Spleen (tissue), 7 donors: ENCODE measurements around the gene RNFT2.

Experiments used
- POLR2AphosphoS5 ChIP-seq, 3 donors: sonication (generic); formaldehyde crosslinking; IDR thresholded peaks; one replicate each; pipeline ENCODE4 v1.5.1; 2017; ENCODE audit warnings: antibody characterized with exemption in 3 of 3
- TF ChIP-seq, protein P1 (sequence below), 11 experiments: fragments of 200-600 bp in 7 of 11; fragments of 450-650 bp in 4 of 11; sonication (generic) in 4 of 11; IDR thresholded peaks in 8 of 11; conservative IDR thresholded peaks in 3 of 11; 1 replicate in 7 of 11; 2 replicates in 4 of 11; pipeline versions ENCODE4 v1.4.0 to v1.8.0; 2016 to 2021; ENCODE audit warnings: antibody characterized with exemption in 11 of 11, inconsistent platforms in 4 of 11, mild to moderate bottlenecking in 1 of 11
- donor health status: DM: no; HTN: no; CAD: no; lungs with moderate emphysema.
- donor health status: DM: no; HTN: no; CAD: no.
- donor health status: DM: no; HTN: no; CAD: no.

DNA sequence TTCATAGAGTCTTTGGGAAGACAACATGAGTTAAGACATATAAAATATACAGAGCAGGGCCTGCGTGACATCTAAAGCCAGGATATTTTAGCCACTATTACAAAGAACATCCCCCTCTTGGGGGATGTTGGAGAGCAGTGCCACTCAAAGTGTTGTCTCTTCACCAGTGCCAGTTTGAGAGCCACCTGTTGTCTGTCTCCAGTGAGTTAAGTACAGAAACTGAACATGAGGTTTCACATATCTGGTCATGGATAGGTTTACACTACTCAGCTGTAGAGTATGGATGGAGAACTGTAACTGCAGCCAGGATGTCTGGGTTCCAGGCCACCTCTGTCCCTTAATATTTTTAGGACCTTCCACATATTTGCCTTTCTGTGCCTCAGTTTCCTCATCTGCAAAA lies 39.1 kb downstream of the RNFT2 start:
- TF ChIP-seq, protein P1, sequence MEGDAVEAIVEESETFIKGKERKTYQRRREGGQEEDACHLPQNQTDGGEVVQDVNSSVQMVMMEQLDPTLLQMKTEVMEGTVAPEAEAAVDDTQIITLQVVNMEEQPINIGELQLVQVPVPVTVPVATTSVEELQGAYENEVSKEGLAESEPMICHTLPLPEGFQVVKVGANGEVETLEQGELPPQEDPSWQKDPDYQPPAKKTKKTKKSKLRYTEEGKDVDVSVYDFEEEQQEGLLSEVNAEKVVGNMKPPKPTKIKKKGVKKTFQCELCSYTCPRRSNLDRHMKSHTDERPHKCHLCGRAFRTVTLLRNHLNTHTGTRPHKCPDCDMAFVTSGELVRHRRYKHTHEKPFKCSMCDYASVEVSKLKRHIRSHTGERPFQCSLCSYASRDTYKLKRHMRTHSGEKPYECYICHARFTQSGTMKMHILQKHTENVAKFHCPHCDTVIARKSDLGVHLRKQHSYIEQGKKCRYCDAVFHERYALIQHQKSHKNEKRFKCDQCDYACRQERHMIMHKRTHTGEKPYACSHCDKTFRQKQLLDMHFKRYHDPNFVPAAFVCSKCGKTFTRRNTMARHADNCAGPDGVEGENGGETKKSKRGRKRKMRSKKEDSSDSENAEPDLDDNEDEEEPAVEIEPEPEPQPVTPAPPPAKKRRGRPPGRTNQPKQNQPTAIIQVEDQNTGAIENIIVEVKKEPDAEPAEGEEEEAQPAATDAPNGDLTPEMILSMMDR (IDR thresholded peaks at IDR 0.05 in 8 of 11, conservative IDR thresholded peaks at IDR 0.05 in 3 of 11) = no peak
- no peak for TF ChIP-seq POLR2AphosphoS5 (IDR thresholded peaks at IDR 0.05)
